Activated naive CD8-positive, alpha-beta T cell treated with anti-CD3 and anti-CD28 coated beads, Interleukin-2, amount 10 ng/mL, durations not matched to agents 7 days and 5 days (primary cell): ENCODE measurements around the gene EGFL7. TPM values are rescaled to one million over a fixed set of nuclear protein-coding genes. Genes with fewer than 3 reads are reported as not detected.

Source experiments
- ATAC-seq: fragments of 150-1000 bp; cut with Tn5 transposase; one replicate; pipeline ENCODE4 v1.10.0; 2021; ENCODE audit warnings: low read depth, moderate library complexity
- POLR2A ChIA-PET: fragments of 350-600 bp; sonication (Branson Sonifier 250); formaldehyde crosslinking; loops from one replicate; lab custom pipeline; 2021; ENCODE audit warnings: antibody characterized with exemption; lab: Charles Lee
- DNase-seq: peaks from one replicate; pipeline ENCODE4 v3.0.0; 2021
- H3K27ac Mint-ChIP-seq: one replicate; pipeline ENCODE4 v1.8.0; 2022; ENCODE audit warnings: mild to moderate bottlenecking, mixed read lengths
- H3K27me3 Mint-ChIP-seq: one replicate; pipeline ENCODE4 v1.8.0; 2022; ENCODE audit warnings: mild to moderate bottlenecking, moderate library complexity, mixed read lengths
- H3K36me3 Mint-ChIP-seq: one replicate; pipeline ENCODE4 v1.8.0; 2021; ENCODE audit warnings: mild to moderate bottlenecking, mixed read lengths
- H3K4me1 Mint-ChIP-seq: one replicate; pipeline ENCODE4 v1.8.0; 2021; ENCODE audit warnings: mixed read lengths
- H3K4me3 Mint-ChIP-seq: one replicate; pipeline ENCODE4 v1.8.0; 2022; ENCODE audit warnings: mild to moderate bottlenecking, moderate library complexity, mixed read lengths
- H3K9me3 Mint-ChIP-seq: one replicate; pipeline ENCODE4 v1.8.0; 2021; ENCODE audit warnings: mixed read lengths
- total RNA-seq, 2 experiments: library from RNA; stranded (reverse); gene quantifications; one replicate each; pipeline ENCODE4 v1.2.3, GENCODE V29; 2021

EGFL7 gene
- total RNA-seq, 2 experiments from 2014 or later: 1.00 to 1.1 TPM

GRCh38 chr9:136665111-136665703 is 2.5 kb downstream of the EGFL7 start:
- ATAC-seq: peak; percentile 21
- Mint-ChIP-seq H3K4me1 (peaks cover 10% of the 10 kb centered on the region), H3K36me3 (no peaks in the 10 kb centered on the region), H3K27me3 (peaks cover 11% of the 10 kb centered on the region), H3K27ac (no peak overlapping the region), H3K9me3 (no peaks in the 10 kb centered on the region), H3K4me3 (peak overlapping the region; percentile 73)
- DNase-seq: no peak
- POLR2A ChIA-PET: interaction anchor here (0.7 kb wide), 1 partner anchor 63 kb away, joined by 3 read pairs; no protein-coding TSS in a partner anchor

- H3K4me3 Mint-ChIP-seq: no peak overlapping the region
- H3K4me1 Mint-ChIP-seq: peaks cover 10% of the 10 kb centered on the region
- DNase-seq (peak; percentile 66), ATAC-seq (peak; percentile 34)
- H3K36me3 Mint-ChIP-seq: no peaks in the 10 kb centered on the region
- peaks cover 11% of the 10 kb centered on the region for H3K27me3 Mint-ChIP-seq
- no peak overlapping the region for H3K27ac Mint-ChIP-seq
- POLR2A ChIA-PET: no interaction called here
- no peaks in the 10 kb centered on the region for H3K9me3 Mint-ChIP-seq
Observed at GRCh38 chr9:136665704-136666371, 3.1 kb downstream of the EGFL7 start.

- Mint-ChIP-seq H3K27me3 (peaks cover 11% of the 10 kb centered on the region), H3K36me3 (no peaks in the 10 kb centered on the region), H3K9me3 (no peaks in the 10 kb centered on the region), H3K4me1 (peaks cover 10% of the 10 kb centered on the region), H3K27ac (no peak overlapping the region), H3K4me3 (peak overlapping the region; percentile 52)
- ATAC-seq: peak; percentile 2
- DNase-seq: no peak
- POLR2A ChIA-PET: interaction anchor here (1.3 kb wide), 1 partner anchor 16 kb away, joined by 4 read pairs; no protein-coding TSS in a partner anchor
Observed at GRCh38 chr9:136666372-136667213, 3.9 kb downstream of the EGFL7 start.

- H3K4me1 Mint-ChIP-seq: peaks cover 10% of the 10 kb centered on the region
- H3K9me3 Mint-ChIP-seq: no peaks in the 10 kb centered on the region
- DNase-seq (no peak), ATAC-seq (no peak)
- H3K27ac Mint-ChIP-seq: no peak overlapping the region
- H3K27me3 Mint-ChIP-seq: peaks cover 11% of the 10 kb centered on the region
- POLR2A ChIA-PET: interaction anchor here (1.3 kb wide), 1 partner anchor 15 kb away, joined by 4 read pairs; no protein-coding TSS in a partner anchor
- H3K36me3 Mint-ChIP-seq: no peaks in the 10 kb centered on the region
- H3K4me3 Mint-ChIP-seq: no peak overlapping the region
Observed at GRCh38 chr9:136667214-136667939, 4.7 kb downstream of the EGFL7 start.

GRCh38 chr9:136667940-136668760 is 5.4 kb downstream of the EGFL7 start:
- H3K9me3 Mint-ChIP-seq: no peaks in the 10 kb centered on the region
- H3K27ac Mint-ChIP-seq: no peak overlapping the region
- DNase-seq: no peak
- no peak overlapping the region for H3K4me3 Mint-ChIP-seq
- peaks cover 11% of the 10 kb centered on the region for H3K27me3 Mint-ChIP-seq
- POLR2A ChIA-PET: interaction anchor here (1.3 kb wide), 1 partner anchor 15 kb away, joined by 4 read pairs; no protein-coding TSS in a partner anchor
- no peaks in the 10 kb centered on the region for H3K36me3 Mint-ChIP-seq
- no peak for ATAC-seq
- H3K4me1 Mint-ChIP-seq: peaks cover 10% of the 10 kb centered on the region

- Mint-ChIP-seq H3K36me3 (no peaks in the 10 kb centered on the region), H3K27me3 (peaks cover 11% of the 10 kb centered on the region), H3K4me3 (no peak overlapping the region), H3K27ac (no peak overlapping the region), H3K9me3 (no peaks in the 10 kb centered on the region), H3K4me1 (peaks cover 10% of the 10 kb centered on the region)
- DNase-seq (no peak), ATAC-seq (no peak)
- POLR2A ChIA-PET: no interaction called here
Observed at GRCh38 chr9:136668983-136669790, 6.5 kb downstream of the EGFL7 start.

GRCh38 chr9:136669791-136670464 is 7.2 kb downstream of the EGFL7 start:
- H3K9me3 Mint-ChIP-seq: no peaks in the 10 kb centered on the region

GRCh38 chr9:136670576-136671253 is 8.0 kb downstream of the EGFL7 start:
- Mint-ChIP-seq H3K9me3 (no peaks in the 10 kb centered on the region), H3K27me3 (peaks cover 3% of the 10 kb centered on the region), H3K36me3 (no peaks in the 10 kb centered on the region), H3K4me1 (peaks cover 5% of the 10 kb centered on the region), H3K27ac (no peak overlapping the region), H3K4me3 (no peak overlapping the region)
- DNase-seq: no peak
- no peak for ATAC-seq
- POLR2A ChIA-PET: interaction anchor here (1.1 to 2.3 kb wide), 2 partner anchors 15 to 93 kb away, joined by 3 to 9 read pairs; partner anchors contain the start of gene AGPAT2

More at GRCh38 chr9:136669791-136670464, 7.2 kb downstream of the EGFL7 start:
- no peak overlapping the region for H3K4me3 Mint-ChIP-seq
- H3K27me3 Mint-ChIP-seq: peaks cover 6% of the 10 kb centered on the region
- ATAC-seq: no peak
- H3K36me3 Mint-ChIP-seq: no peaks in the 10 kb centered on the region
- DNase-seq: no peak
- H3K27ac Mint-ChIP-seq: no peak overlapping the region
- H3K4me1 Mint-ChIP-seq: peaks cover 8% of the 10 kb centered on the region
- POLR2A ChIA-PET: no interaction called here

- Mint-ChIP-seq H3K27ac (no peak overlapping the region), H3K27me3 (peaks cover 3% of the 10 kb centered on the region), H3K4me1 (peaks cover 5% of the 10 kb centered on the region), H3K9me3 (no peaks in the 10 kb centered on the region), H3K4me3 (no peak overlapping the region), H3K36me3 (no peaks in the 10 kb centered on the region)
- POLR2A ChIA-PET: interaction anchor here (1.1 to 2.3 kb wide), 3 partner anchors 11 to 93 kb away, joined by 3 to 9 read pairs (median 3); partner anchors contain the start of gene AGPAT2
- ATAC-seq (no peak), DNase-seq (no peak)
Observed at GRCh38 chr9:136671254-136671614, 8.5 kb downstream of the EGFL7 start.

- Mint-ChIP-seq H3K36me3 (no peaks in the 10 kb centered on the region), H3K4me1 (peaks cover 5% of the 10 kb centered on the region), H3K27ac (no peak overlapping the region), H3K9me3 (no peaks in the 10 kb centered on the region), H3K27me3 (no peaks in the 10 kb centered on the region), H3K4me3 (no peak overlapping the region)
- peak; percentile 67 for DNase-seq
- POLR2A ChIA-PET: interaction anchor here (1.0 to 2.3 kb wide), 4 partner anchors 11 to 94 kb away, joined by 3 to 9 read pairs (median 3); partner anchors contain the start of gene AGPAT2
- ATAC-seq: peak; percentile 31
Observed at GRCh38 chr9:136671646-136672430, 9.1 kb downstream of the EGFL7 start.
